SK-N-SH treated with all-trans-retinoic acid at 6 μM for 48 hours (cell line): ENCODE measurements around the gene ABCA6.

Experiments
- OSR1 ChIP-seq: fragments of 250-450 bp; sonication (Bioruptor Pico); IDR thresholded peaks from 2 replicates; pipeline ENCODE4 v1.8.0; 2022; ENCODE audit warnings: moderate library complexity, mild to moderate bottlenecking, inconsistent platforms
- PPARA ChIP-seq: fragments of 250-450 bp; sonication (Bioruptor Pico); IDR thresholded peaks from 2 replicates; pipeline ENCODE4 v1.5.0; 2020; ENCODE audit warnings: mild to moderate bottlenecking, borderline replicate concordance
- RARB ChIP-seq: fragments of 250-450 bp; sonication (Bioruptor Pico); IDR thresholded peaks from 2 replicates; pipeline ENCODE4 v1.8.0; 2021; ENCODE audit warnings: mild to moderate bottlenecking, moderate library complexity
- TCF4 ChIP-seq: fragments of 250-450 bp; sonication (Bioruptor Pico); IDR thresholded peaks from 2 replicates; pipeline ENCODE4 v1.8.0; 2021; ENCODE audit warnings: mild to moderate bottlenecking, moderate library complexity, borderline replicate concordance
- ZFP3 ChIP-seq: fragments of 250-450 bp; sonication (Bioruptor Pico); IDR thresholded peaks from 2 replicates; pipeline ENCODE4 v1.5.0; 2020; ENCODE audit warnings: mild to moderate bottlenecking, moderate library complexity
- TF ChIP-seq, protein P1 (sequence below): fragments of 250-450 bp; sonication (Bioruptor Pico); IDR thresholded peaks from 2 replicates; pipeline ENCODE4 v1.5.1; 2020; ENCODE audit warnings: low read depth, mild to moderate bottlenecking, moderate library complexity
- TF ChIP-seq, protein P2 (sequence below): fragments of 250-450 bp; sonication (Bioruptor Pico); IDR thresholded peaks from 2 replicates; pipeline ENCODE4 v1.8.0; 2020; ENCODE audit warnings: mild to moderate bottlenecking, moderate library complexity, borderline replicate concordance

DNA sequence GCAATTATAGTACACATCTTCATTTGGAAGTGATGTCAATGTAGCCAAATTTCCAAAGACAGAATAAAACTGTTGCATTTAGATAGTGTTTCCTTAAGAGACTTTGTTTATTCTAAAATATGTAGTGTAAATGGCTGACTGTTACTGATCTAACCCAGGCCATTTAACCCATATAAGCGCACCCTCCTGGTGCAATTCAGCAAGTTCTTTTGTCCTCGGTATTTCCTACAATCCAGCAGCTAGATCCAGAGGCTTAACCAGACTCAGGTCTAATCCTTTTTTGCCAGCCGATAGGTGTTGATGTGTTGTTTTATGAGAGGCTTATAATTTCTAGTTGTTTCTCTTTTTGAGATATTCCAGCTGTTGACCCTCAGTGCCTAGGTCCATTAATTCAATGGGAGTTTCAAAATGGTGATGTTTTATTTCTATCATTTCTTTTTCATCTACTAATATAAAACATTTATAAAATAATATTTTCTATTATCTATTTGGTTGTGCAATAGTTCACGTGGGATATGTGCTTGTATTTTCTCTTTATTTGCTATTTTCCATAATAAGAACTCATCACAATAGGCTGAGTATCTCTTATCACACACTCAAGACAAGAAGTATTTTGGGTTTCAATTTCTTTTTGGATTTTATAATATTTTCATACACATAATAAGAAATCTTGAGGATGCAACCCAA is 95.4 kb downstream of the ABCA6 start:
- TF ChIP-seq TCF4 (CRISPR knock-in tag), result no peak
- no peak for TF ChIP-seq RARB (CRISPR knock-in tag)
- TF ChIP-seq PPARA, result no peak
- no peak for TF ChIP-seq OSR1
- TF ChIP-seq, protein P1, sequence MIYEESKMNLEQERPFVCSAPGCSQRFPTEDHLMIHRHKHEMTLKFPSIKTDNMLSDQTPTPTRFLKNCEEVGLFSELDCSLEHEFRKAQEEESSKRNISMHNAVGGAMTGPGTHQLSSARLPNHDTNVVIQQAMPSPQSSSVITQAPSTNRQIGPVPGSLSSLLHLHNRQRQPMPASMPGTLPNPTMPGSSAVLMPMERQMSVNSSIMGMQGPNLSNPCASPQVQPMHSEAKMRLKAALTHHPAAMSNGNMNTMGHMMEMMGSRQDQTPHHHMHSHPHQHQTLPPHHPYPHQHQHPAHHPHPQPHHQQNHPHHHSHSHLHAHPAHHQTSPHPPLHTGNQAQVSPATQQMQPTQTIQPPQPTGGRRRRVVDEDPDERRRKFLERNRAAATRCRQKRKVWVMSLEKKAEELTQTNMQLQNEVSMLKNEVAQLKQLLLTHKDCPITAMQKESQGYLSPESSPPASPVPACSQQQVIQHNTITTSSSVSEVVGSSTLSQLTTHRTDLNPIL (CRISPR knock-in tag), result no peak
- TF ChIP-seq, protein P2, sequence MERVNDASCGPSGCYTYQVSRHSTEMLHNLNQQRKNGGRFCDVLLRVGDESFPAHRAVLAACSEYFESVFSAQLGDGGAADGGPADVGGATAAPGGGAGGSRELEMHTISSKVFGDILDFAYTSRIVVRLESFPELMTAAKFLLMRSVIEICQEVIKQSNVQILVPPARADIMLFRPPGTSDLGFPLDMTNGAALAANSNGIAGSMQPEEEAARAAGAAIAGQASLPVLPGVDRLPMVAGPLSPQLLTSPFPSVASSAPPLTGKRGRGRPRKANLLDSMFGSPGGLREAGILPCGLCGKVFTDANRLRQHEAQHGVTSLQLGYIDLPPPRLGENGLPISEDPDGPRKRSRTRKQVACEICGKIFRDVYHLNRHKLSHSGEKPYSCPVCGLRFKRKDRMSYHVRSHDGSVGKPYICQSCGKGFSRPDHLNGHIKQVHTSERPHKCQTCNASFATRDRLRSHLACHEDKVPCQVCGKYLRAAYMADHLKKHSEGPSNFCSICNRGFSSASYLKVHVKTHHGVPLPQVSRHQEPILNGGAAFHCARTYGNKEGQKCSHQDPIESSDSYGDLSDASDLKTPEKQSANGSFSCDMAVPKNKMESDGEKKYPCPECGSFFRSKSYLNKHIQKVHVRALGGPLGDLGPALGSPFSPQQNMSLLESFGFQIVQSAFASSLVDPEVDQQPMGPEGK (CRISPR knock-in tag), result no peak
- no peak for TF ChIP-seq ZFP3 (CRISPR knock-in tag)
